22Rv1 (cell line): ENCODE data around the gene SRSF11.

Experiments used
- ZFX ChIP-seq: fragments of 450-650 bp; IDR thresholded peaks from 2 replicates; pipeline ENCODE4 v1.6.1; 2017; ENCODE audit warnings: antibody characterized with exemption, borderline replicate concordance
- TF ChIP-seq, protein P1 (sequence below): fragments of 450-650 bp; IDR thresholded peaks from 2 replicates; pipeline ENCODE4 v1.5.1; 2017; ENCODE audit warnings: mild to moderate bottlenecking

DNA sequence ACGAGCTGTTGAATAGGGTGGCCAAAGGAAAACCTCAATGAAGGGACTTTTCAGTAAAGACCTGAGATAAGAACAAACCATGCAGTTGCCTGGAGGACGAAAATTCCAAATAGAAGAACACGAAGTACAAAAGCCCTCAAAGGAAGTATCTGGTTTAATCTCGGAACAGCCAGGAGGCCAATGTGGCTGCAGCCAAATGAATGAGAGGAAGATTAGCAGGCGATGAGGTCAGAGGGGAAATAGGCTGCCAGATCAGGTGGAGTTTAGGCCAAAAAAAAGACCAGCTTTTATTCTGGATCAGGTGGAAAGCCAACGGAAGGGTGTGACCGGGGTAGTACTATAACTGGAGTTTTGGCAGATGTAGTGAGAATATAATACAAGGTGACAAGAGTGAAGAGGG lies 43.7 kb downstream of the SRSF11 start:
- TF ChIP-seq, protein P1, sequence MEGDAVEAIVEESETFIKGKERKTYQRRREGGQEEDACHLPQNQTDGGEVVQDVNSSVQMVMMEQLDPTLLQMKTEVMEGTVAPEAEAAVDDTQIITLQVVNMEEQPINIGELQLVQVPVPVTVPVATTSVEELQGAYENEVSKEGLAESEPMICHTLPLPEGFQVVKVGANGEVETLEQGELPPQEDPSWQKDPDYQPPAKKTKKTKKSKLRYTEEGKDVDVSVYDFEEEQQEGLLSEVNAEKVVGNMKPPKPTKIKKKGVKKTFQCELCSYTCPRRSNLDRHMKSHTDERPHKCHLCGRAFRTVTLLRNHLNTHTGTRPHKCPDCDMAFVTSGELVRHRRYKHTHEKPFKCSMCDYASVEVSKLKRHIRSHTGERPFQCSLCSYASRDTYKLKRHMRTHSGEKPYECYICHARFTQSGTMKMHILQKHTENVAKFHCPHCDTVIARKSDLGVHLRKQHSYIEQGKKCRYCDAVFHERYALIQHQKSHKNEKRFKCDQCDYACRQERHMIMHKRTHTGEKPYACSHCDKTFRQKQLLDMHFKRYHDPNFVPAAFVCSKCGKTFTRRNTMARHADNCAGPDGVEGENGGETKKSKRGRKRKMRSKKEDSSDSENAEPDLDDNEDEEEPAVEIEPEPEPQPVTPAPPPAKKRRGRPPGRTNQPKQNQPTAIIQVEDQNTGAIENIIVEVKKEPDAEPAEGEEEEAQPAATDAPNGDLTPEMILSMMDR = no peak
- TF ChIP-seq ZFX = no peak
